ENCODE measurements around the gene CGGBP1. TPM values are rescaled to one million over a fixed set of nuclear protein-coding genes. Genes with fewer than 3 reads are reported as not detected.

Gene CGGBP1, protein sequence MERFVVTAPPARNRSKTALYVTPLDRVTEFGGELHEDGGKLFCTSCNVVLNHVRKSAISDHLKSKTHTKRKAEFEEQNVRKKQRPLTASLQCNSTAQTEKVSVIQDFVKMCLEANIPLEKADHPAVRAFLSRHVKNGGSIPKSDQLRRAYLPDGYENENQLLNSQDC
- total RNA-seq = 10 to 100 TPM; 34.1 to 59.5 (median 42.6) TPM

DNA sequence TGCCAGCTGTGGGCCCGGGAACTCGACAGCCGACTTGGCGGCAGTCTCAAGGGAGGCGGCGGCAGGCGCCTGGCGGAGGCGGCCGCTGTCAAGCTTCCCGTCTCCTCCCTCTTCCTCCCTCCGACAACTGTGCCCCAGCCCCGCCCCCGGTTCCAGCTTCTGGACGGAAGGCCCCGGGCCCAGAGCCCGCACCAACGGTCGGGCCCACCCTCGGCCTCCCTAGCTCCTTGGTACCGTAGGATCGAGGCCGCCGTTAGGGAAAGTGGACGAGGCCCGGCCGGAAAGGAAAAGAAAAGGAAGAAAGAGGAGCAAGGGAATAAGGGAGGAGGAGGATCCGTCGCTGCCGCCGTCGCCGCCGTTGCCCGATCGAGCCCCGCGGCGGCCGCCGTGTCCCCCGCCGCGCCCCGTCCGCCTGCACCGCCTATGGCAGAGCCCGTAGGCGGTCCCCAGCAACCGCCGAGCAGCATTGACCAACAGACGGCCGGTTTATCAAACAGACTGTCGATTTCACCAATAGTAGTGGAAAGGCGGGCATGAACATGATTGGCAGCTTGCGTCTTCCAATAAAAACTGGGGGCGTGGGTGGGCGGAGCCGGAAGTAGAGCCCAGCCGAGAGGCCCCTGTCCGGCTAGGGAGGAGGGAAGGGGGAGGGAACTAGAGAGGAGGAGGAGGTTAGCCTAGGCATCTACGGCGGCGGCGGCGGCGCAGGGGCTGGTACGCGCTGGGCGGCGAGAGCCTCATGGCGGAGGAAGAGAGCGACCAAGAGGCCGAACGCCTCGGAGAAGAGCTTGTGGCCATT, at the start of gene CGGBP1, which contains the start of gene ZNF654:
Gene CGGBP1 (minus strand): TSS at position 425 of the 799 bp plus-strand sequence. CDS start 3,029 bp downstream, outside the sequence.
Gene ZNF654 (plus strand): TSS at position 675 of the 799 bp plus-strand sequence. CDS start 65 bp downstream, at position 740.
- peaks cover 40% of the 10 kb centered on the region for H3K4me1 ChIP-seq
- no peaks in the 10 kb centered on the region for H3K27me3 ChIP-seq
- TF ChIP-seq POLR2A (IDR thresholded peaks at IDR 0.05) = peak in 1 of 2 donors; percentile 67
- no peak for TF ChIP-seq EP300 (IDR thresholded peaks at IDR 0.05)
- TF ChIP-seq POLR2AphosphoS5 (IDR thresholded peaks at IDR 0.05) = peak in 2 of 3 donors; percentile 44 to 48
- TF ChIP-seq, protein P1, sequence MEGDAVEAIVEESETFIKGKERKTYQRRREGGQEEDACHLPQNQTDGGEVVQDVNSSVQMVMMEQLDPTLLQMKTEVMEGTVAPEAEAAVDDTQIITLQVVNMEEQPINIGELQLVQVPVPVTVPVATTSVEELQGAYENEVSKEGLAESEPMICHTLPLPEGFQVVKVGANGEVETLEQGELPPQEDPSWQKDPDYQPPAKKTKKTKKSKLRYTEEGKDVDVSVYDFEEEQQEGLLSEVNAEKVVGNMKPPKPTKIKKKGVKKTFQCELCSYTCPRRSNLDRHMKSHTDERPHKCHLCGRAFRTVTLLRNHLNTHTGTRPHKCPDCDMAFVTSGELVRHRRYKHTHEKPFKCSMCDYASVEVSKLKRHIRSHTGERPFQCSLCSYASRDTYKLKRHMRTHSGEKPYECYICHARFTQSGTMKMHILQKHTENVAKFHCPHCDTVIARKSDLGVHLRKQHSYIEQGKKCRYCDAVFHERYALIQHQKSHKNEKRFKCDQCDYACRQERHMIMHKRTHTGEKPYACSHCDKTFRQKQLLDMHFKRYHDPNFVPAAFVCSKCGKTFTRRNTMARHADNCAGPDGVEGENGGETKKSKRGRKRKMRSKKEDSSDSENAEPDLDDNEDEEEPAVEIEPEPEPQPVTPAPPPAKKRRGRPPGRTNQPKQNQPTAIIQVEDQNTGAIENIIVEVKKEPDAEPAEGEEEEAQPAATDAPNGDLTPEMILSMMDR (IDR thresholded peaks at IDR 0.05) = no peak
- WGBS = under 1% methylated on average over 63 of the region's 76 CpGs
- peaks cover 17% of the 10 kb centered on the region for H3K36me3 ChIP-seq
- H3K4me3 ChIP-seq = peak within 1 kb of the TSS; percentile 87
- no peaks in the 10 kb centered on the region for H3K9me3 ChIP-seq
- H3K27ac ChIP-seq = peak within 1 kb of the TSS; percentile 92
- peak; percentile 99 for DNase-seq (ENCODE audit: low spot score in 2 of 2)

DNA sequence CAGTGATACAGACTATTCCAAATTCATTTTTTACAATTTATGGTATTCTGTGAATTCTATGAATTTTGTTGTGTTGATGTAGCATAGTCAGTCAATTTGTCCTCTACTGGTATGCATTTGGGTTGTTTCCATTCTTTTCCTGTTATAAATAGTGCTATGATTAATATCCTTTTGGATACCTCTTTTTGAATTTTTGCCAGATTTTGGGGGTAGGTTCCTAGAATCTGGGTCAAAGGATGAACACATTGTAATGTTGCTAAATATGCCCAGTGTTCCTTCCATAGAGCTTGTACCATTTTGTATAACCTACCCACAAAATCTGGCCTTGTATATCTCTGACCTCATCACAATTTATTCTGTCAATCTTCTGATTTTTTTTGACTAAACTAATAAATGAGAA, 46.5 kb upstream of the CGGBP1 start:
- Histone ChIP-seq H3K9me3 (no peaks in the 10 kb centered on the region), H3K27ac (no peak overlapping the region), H3K27me3 (no peaks in the 10 kb centered on the region), H3K36me3 (no peaks in the 10 kb centered on the region), H3K4me1 (peaks cover 11% of the 10 kb centered on the region), H3K4me3 (no peak overlapping the region)
- no peak for TF ChIP-seq POLR2A (IDR thresholded peaks at IDR 0.05)
- no peak for TF ChIP-seq EP300 (IDR thresholded peaks at IDR 0.05)
- TF ChIP-seq, protein P1 (IDR thresholded peaks at IDR 0.05) = no peak
- TF ChIP-seq POLR2AphosphoS5 (IDR thresholded peaks at IDR 0.05) = no peak
- no peak for DNase-seq (ENCODE audit: low spot score in 2 of 2)

DNA sequence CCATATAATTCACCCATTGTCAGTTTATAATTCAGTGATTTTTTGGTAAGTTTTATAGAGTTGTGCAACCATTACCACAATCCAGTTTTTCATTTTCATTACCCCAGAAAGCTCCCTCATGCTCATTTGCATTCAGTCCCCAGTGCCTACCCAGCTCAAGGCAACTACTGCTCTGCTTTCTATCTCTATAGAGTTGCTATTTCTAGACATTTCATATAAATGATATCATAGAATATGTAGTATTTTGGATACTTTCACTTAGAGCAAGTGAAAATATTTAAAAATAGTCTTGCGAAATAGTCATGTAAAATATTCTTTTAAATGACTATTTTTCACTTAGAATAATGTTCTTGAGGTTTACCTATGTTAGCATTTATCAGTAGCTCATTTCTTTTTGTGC, 42.3 kb upstream of the CGGBP1 start:
- 93% methylated on average over 1 of the region's 1 CpG for whole genome bisulfite sequencing
- Histone ChIP-seq H3K27ac (no peak overlapping the region), H3K27me3 (no peaks in the 10 kb centered on the region), H3K9me3 (no peaks in the 10 kb centered on the region), H3K4me3 (no peak overlapping the region), H3K36me3 (no peaks in the 10 kb centered on the region), H3K4me1 (peaks cover 4% of the 10 kb centered on the region)
- no peak for DNase-seq (ENCODE audit: low spot score in 2 of 2)
- no peak for TF ChIP-seq POLR2AphosphoS5 (IDR thresholded peaks at IDR 0.05)
- TF ChIP-seq EP300 (IDR thresholded peaks at IDR 0.05) = no peak
- no peak for TF ChIP-seq POLR2A (IDR thresholded peaks at IDR 0.05)
- TF ChIP-seq, protein P1 (IDR thresholded peaks at IDR 0.05) = no peak

DNA sequence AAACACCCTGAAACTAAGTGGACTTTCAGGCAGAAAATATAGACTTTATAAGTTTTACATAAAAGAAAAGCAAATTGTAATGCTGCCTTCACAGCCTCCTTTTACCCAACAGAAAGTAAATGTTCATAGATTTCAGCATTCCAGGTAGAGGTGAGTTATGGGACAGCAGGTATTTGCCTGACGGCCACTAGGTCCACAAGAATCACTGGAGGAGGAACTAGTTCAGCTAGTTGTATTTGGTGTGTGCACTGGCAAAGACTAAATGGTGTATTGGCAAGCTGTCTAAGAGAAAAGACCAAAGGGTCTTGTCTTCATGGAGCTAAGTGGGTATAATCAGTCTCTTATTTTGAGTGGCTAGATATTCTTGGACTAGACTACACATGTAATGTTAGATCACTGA, 34.5 kb upstream of the CGGBP1 start:
- Histone ChIP-seq H3K36me3 (peaks cover 12% of the 10 kb centered on the region), H3K27ac (no peak overlapping the region), H3K9me3 (no peaks in the 10 kb centered on the region), H3K27me3 (no peaks in the 10 kb centered on the region), H3K4me3 (no peak overlapping the region), H3K4me1 (no peaks in the 10 kb centered on the region)
- WGBS = 81% methylated on average over 1 of the region's 1 CpG
- DNase-seq (ENCODE audit: low spot score in 2 of 2) = no peak
- no peak for TF ChIP-seq POLR2AphosphoS5 (IDR thresholded peaks at IDR 0.05)
- TF ChIP-seq, protein P1 (IDR thresholded peaks at IDR 0.05) = no peak
- no peak for TF ChIP-seq EP300 (IDR thresholded peaks at IDR 0.05)
- no peak for TF ChIP-seq POLR2A (IDR thresholded peaks at IDR 0.05)

DNA sequence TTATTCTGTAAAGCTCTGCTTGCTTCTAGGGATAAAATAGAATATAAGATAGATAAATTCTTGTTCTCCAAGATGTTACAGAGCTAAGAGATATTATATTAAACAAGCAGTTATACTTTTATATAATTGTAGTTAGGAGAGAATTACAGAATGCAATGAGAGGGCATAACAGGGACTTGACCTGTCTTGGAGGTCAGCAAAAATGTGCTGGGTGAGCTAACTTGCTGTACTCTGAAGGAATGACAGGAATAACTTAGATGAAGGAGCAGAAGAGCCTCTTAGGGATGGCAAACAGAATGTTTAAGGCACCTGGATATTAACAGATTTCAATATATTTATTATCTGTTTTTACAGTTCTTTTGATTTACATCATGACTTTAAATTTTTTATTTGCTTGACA, 33.5 kb upstream of the CGGBP1 start:
- H3K27me3 ChIP-seq = no peaks in the 10 kb centered on the region

More for the DNA sequence above, 33.5 kb upstream of the CGGBP1 start:
- Histone ChIP-seq H3K9me3 (no peaks in the 10 kb centered on the region), H3K36me3 (peaks cover 21% of the 10 kb centered on the region), H3K27ac (no peak overlapping the region), H3K4me3 (no peak overlapping the region), H3K4me1 (no peaks in the 10 kb centered on the region)
- TF ChIP-seq EP300 (IDR thresholded peaks at IDR 0.05) (no peak), POLR2A (IDR thresholded peaks at IDR 0.05) (no peak), POLR2AphosphoS5 (IDR thresholded peaks at IDR 0.05) (no peak)
- TF ChIP-seq, protein P1 (IDR thresholded peaks at IDR 0.05) = no peak
- no peak for DNase-seq (ENCODE audit: low spot score in 2 of 2)
